Thyroid gland (tissue), 4 donors: Measurements from ENCODE around the gene PIM2. TPM values are rescaled to one million over a fixed set of nuclear protein-coding genes. Genes with fewer than 3 reads are reported as not detected.

Experiments used
- DNase-seq, 2 donors: peaks; one replicate each; pipeline ENCODE4 v3.0.0-alpha.2; 2019
- H3K27ac ChIP-seq, 3 donors: fragments of 200-600 bp; sonication (generic); 1 replicate in 2 of 3; 2 replicates in 1 of 3; pipeline ENCODE4 v1.5.1; 2016 to 2019; ENCODE audit warnings: mild to moderate bottlenecking in 1 of 3, moderate library complexity in 1 of 3
- H3K27me3 ChIP-seq: fragments of 200-600 bp; sonication (generic); one replicate; pipeline ENCODE4 v1.5.1; 2019
- H3K36me3 ChIP-seq, 2 donors: fragments of 200-600 bp; sonication (generic); one replicate each; pipeline ENCODE4 v1.5.1; 2016 to 2019
- H3K4me1 ChIP-seq, 2 donors: fragments of 200-600 bp; sonication (generic); one replicate each; pipeline ENCODE4 v1.5.1; 2017 to 2019
- H3K4me3 ChIP-seq, 3 donors: fragments of 200-600 bp; sonication (generic); replicated peaks in 1 of 3; 1 replicate in 2 of 3; 2 replicates in 1 of 3; pipeline ENCODE4 v1.5.1; 2016; ENCODE audit warnings: mild to moderate bottlenecking in 1 of 3
- H3K9me3 ChIP-seq: fragments of 200-600 bp; sonication (generic); one replicate; pipeline ENCODE4 v1.5.1; 2017
- CTCF ChIP-seq, 6 experiments: fragments of 200-600 bp in 3 of 6; fragments of 450-650 bp in 3 of 6; sonication (generic) in 3 of 6; IDR thresholded peaks; one replicate each; pipeline ENCODE4 v1.5.1; 2016 to 2019; ENCODE audit warnings: antibody characterized with exemption in 6 of 6, mild to moderate bottlenecking in 2 of 6, inconsistent platforms in 1 of 6, moderate library complexity in 1 of 6
- POLR2A ChIP-seq, 2 donors: fragments of 450-650 bp; IDR thresholded peaks; one replicate each; pipeline ENCODE4 v1.6.1; 2017; ENCODE audit warnings: antibody characterized with exemption in 2 of 2, mild to moderate bottlenecking in 2 of 2, moderate library complexity in 1 of 2
- WGBS, 2 donors: methylation state at CpG; one replicate each; pipeline ENCODE4 v1.1.5; 2017; 5-methylcytosine and 5-hydroxymethylcytosine counted together
- intact Hi-C: fragments of 100-400 bp; cut with DNase I; formaldehyde crosslinking; loops from one replicate; pipeline ENCODE4 v1.15.1; 2023
- total RNA-seq, 4 donors: library from RNA; depleted of rRNA; stranded (reverse); fragments of >200 nt; gene quantifications; one replicate each; pipeline ENCODE4 v1.2.3, GENCODE V29; 2016

Gene PIM2
- total RNA-seq, 4 donors from 2014 or later = 4.8 to 12.1 (median 5.9) TPM

GRCh38 chrX:48935301-48935670 lies 16.5 kb upstream of the PIM2 start:
- intact Hi-C loops = no loop called here
- Histone ChIP-seq H3K4me1 (no peaks in the 10 kb centered on the region), H3K27me3 (no peaks in the 10 kb centered on the region), H3K9me3 (no peaks in the 10 kb centered on the region), H3K36me3 (peaks cover 2 to 17% of the 10 kb centered on the region in 2 donors), H3K4me3 (no peak overlapping the region), H3K27ac (no peak overlapping the region)
- no peak for TF ChIP-seq CTCF (IDR thresholded peaks at IDR 0.05)
- no peak for TF ChIP-seq POLR2A (IDR thresholded peaks at IDR 0.05)
- DNase-seq = no peak
- 100% methylated on average over 1 of the region's 1 CpG for WGBS, 2 donors

- intact Hi-C loops = no loop called here
- WGBS, 2 donors = 87 to 93% methylated on average over 6 to 7 of the region's 7 CpGs
- peaks cover 6 to 17% of the 10 kb centered on the region in 2 donors for H3K36me3 ChIP-seq
These were observed 15.9 kb upstream of the PIM2 start for GRCh38 chrX:48934581-48935300.

GRCh38 chrX:48933757-48934156 lies 14.9 kb upstream of the PIM2 start:
- no peaks in the 10 kb centered on the region for H3K27me3 ChIP-seq
- H3K27ac ChIP-seq = no peak overlapping the region
- no peaks in the 10 kb centered on the region for H3K4me1 ChIP-seq
- TF ChIP-seq CTCF (IDR thresholded peaks at IDR 0.05) = no peak
- TF ChIP-seq POLR2A (IDR thresholded peaks at IDR 0.05) = no peak
- H3K36me3 ChIP-seq = peaks cover 6 to 17% of the 10 kb centered on the region in 2 donors
- no peaks in the 10 kb centered on the region for H3K9me3 ChIP-seq
- no peak overlapping the region for H3K4me3 ChIP-seq
- intact Hi-C loops = no loop called here
- 87 to 95% methylated on average over 2 of the region's 2 CpGs for WGBS, 2 donors
- DNase-seq = no peak

More at GRCh38 chrX:48934581-48935300, 15.9 kb upstream of the PIM2 start:
- Histone ChIP-seq H3K4me1 (no peaks in the 10 kb centered on the region), H3K4me3 (no peak overlapping the region), H3K27me3 (no peaks in the 10 kb centered on the region), H3K27ac (no peak overlapping the region), H3K9me3 (no peaks in the 10 kb centered on the region)
- DNase-seq = no peak
- TF ChIP-seq POLR2A (IDR thresholded peaks at IDR 0.05) = no peak
- no peak for TF ChIP-seq CTCF (IDR thresholded peaks at IDR 0.05)

- Histone ChIP-seq H3K9me3 (no peaks in the 10 kb centered on the region), H3K36me3 (peaks cover 17 to 23% of the 10 kb centered on the region in 2 donors), H3K4me3 (no peak overlapping the region), H3K27me3 (no peaks in the 10 kb centered on the region), H3K27ac (no peak overlapping the region), H3K4me1 (no peaks in the 10 kb centered on the region)
- intact Hi-C loops = no loop called here
- WGBS, 2 donors = 80 to 91% methylated on average over 2 of the region's 2 CpGs
- TF ChIP-seq CTCF (IDR thresholded peaks at IDR 0.05) (no peak), POLR2A (IDR thresholded peaks at IDR 0.05) (no peak)
- no peak for DNase-seq
These were observed 9.0 kb upstream of the PIM2 start for GRCh38 chrX:48927736-48928382.

GRCh38 chrX:48927123-48927522 lies 8.3 kb upstream of the PIM2 start:
- 66 to 86% methylated on average over 4 to 5 of the region's 5 CpGs for whole genome bisulfite sequencing, 2 donors
- TF ChIP-seq POLR2A (IDR thresholded peaks at IDR 0.05) (no peak), CTCF (IDR thresholded peaks at IDR 0.05) (no peak)
- intact Hi-C loops = no loop called here
- no peaks in the 10 kb centered on the region for H3K27me3 ChIP-seq
- H3K36me3 ChIP-seq = peaks cover 21 to 29% of the 10 kb centered on the region in 2 donors
- no peak for DNase-seq
- no peaks in the 10 kb centered on the region for H3K4me1 ChIP-seq
- no peak overlapping the region for H3K4me3 ChIP-seq
- H3K27ac ChIP-seq = no peak overlapping the region
- H3K9me3 ChIP-seq = no peaks in the 10 kb centered on the region
